ENCODE results near the gene TNFAIP6.

- TF ChIP-seq CTCF (conservative IDR thresholded peaks at IDR 0.05 in 1 of 2, IDR thresholded peaks at IDR 0.05 in 1 of 2; ENCODE audit: low read depth in 1 of 2, low read length in 2 of 2) (no peak), EZH2 (IDR thresholded peaks at IDR 0.05; ENCODE audit: low read length, missing control alignments) (no peak)
These were observed 19.7 kb upstream of the TNFAIP6 start for GRCh38 chr2:151337643-151338042.
